Tibial artery (tissue), 4 donors: ENCODE measurements around the gene TENM3.

Experiments
- DNase-seq, 2 donors: peaks; one replicate each; pipeline ENCODE4 v3.0.0-alpha.2; 2019
- H3K27ac ChIP-seq, 2 donors: fragments of 200-600 bp; sonication (generic) in 1 of 2; 1 replicate in 1 of 2; 2 replicates in 1 of 2; pipeline ENCODE4 v1.5.1; 2018 to 2019; ENCODE audit warnings: mild to moderate bottlenecking in 1 of 2
- H3K27me3 ChIP-seq, 2 donors: fragments of 200-600 bp; sonication (generic) in 1 of 2; one replicate each; pipeline versions ENCODE4 v1.5.1 to v1.6.0; 2016 to 2019
- H3K36me3 ChIP-seq, 3 donors: fragments of 200-600 bp; sonication (generic) in 2 of 3; one replicate each; pipeline ENCODE4 v1.5.1; 2016 to 2019; ENCODE audit warnings: mild to moderate bottlenecking in 2 of 3
- H3K4me1 ChIP-seq, 4 donors: fragments of 200-600 bp; sonication (generic) in 2 of 4; 1 replicate in 3 of 4; 2 replicates in 1 of 4; pipeline ENCODE4 v1.5.1; 2016 to 2019
- H3K4me3 ChIP-seq, 2 donors: fragments of 200-600 bp; sonication (generic) in 1 of 2; 1 replicate in 1 of 2; 2 replicates in 1 of 2; pipeline ENCODE4 v1.5.1; 2018 to 2019; ENCODE audit warnings: mild to moderate bottlenecking in 2 of 2
- H3K9me3 ChIP-seq, 3 donors: fragments of 200-600 bp; sonication (generic) in 1 of 3; one replicate each; pipeline ENCODE4 v1.5.1; 2016 to 2019
- intact Hi-C: fragments of 100-400 bp; cut with DNase I; formaldehyde crosslinking; loops from one replicate; pipeline ENCODE4 v1.15.0; 2023; ENCODE audit warnings: low total_unique reads
- TF ChIP-seq, protein P1 (sequence below), 2 experiments: fragments of 200-600 bp in 1 of 2; fragments of 450-650 bp in 1 of 2; IDR thresholded peaks; one replicate each; pipeline ENCODE4 v1.5.1; 2017 to 2019; ENCODE audit warnings: antibody characterized with exemption in 2 of 2, mild to moderate bottlenecking in 1 of 2, moderate library complexity in 1 of 2

Gene TENM3

DNA sequence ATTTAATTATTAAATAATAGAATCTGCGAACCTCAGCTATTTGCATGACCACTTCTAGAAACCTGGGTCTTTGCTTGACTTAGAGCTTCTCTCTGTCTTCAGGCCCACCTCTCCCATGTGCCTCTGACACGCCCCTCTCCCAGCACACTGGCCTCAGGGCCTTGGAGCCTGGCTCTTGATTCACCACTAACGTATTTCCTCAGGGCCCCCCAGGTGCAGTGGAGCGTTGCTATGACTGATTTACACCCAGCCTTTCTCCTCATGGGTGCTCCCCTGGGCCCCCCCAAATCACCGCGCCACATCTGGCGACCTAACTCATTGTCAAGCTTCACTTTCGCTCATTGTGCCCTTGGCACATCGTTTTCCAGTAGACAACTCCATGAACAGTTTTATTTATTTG lies 37.9 kb upstream of the TENM3 start:
- Histone ChIP-seq H3K9me3 (no peaks in the 10 kb centered on the region), H3K27ac (no peak overlapping the region), H3K27me3 (no peaks in the 10 kb centered on the region), H3K4me1 (peaks cover 0 to 9% (median 0%) of the 10 kb centered on the region in 4 donors), H3K36me3 (no peaks in the 10 kb centered on the region), H3K4me3 (no peak overlapping the region)
- TF ChIP-seq, protein P1, sequence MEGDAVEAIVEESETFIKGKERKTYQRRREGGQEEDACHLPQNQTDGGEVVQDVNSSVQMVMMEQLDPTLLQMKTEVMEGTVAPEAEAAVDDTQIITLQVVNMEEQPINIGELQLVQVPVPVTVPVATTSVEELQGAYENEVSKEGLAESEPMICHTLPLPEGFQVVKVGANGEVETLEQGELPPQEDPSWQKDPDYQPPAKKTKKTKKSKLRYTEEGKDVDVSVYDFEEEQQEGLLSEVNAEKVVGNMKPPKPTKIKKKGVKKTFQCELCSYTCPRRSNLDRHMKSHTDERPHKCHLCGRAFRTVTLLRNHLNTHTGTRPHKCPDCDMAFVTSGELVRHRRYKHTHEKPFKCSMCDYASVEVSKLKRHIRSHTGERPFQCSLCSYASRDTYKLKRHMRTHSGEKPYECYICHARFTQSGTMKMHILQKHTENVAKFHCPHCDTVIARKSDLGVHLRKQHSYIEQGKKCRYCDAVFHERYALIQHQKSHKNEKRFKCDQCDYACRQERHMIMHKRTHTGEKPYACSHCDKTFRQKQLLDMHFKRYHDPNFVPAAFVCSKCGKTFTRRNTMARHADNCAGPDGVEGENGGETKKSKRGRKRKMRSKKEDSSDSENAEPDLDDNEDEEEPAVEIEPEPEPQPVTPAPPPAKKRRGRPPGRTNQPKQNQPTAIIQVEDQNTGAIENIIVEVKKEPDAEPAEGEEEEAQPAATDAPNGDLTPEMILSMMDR (IDR thresholded peaks at IDR 0.05): no peak
- no peak for DNase-seq
- intact Hi-C loops: no loop called here

DNA sequence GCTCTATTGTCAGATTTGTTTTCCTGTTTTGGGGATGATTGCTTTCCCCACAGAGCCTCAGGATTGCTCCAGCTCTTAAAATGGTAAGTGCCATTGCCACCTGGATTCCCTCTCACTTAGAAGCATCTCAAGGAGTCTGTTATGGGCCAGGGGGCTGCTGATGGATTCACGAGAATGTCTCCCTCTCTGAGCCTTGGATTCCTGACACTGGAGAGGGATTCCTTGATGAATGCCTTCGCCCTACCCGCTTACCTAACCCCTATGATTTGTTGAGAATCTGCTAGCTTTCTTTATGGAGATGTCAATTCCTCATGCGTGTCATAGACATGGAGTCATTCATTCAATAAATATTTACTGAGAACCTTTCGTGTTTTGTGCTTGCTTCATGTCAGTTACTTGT lies 36.9 kb upstream of the TENM3 start:
- intact Hi-C loops: no loop called here
- H3K36me3 ChIP-seq: no peaks in the 10 kb centered on the region
- H3K27ac ChIP-seq: no peak overlapping the region
- H3K4me3 ChIP-seq: no peak overlapping the region
- no peaks in the 10 kb centered on the region for H3K9me3 ChIP-seq
- peaks cover 0 to 9% (median 0%) of the 10 kb centered on the region in 4 donors for H3K4me1 ChIP-seq
- H3K27me3 ChIP-seq: no peaks in the 10 kb centered on the region
- DNase-seq: no peak
- TF ChIP-seq, protein P1 (IDR thresholded peaks at IDR 0.05): no peak

DNA sequence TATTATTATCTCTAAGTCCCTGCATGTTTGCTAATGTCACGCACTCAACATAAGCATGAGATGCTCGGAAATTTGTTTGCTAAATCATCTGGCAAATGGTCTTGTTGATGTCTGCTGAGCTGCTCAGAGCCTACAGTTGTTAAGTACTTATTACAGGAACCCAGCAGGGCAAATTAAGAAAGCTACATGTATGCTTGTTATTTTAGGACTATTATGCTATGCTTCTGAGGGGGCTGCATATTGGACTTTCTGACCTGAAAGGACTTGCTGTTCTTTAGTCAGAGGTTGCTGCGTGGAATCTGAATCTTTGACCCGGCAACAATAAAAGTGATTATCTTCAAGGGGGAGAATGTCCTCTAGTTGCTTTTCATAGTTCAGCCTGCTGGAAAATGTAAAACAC lies 36.3 kb upstream of the TENM3 start:
- intact Hi-C loops: no loop called here
- H3K9me3 ChIP-seq: no peaks in the 10 kb centered on the region
- H3K4me1 ChIP-seq: peaks cover 0 to 9% (median 0%) of the 10 kb centered on the region in 4 donors
- TF ChIP-seq, protein P1 (IDR thresholded peaks at IDR 0.05): no peak
- no peaks in the 10 kb centered on the region for H3K27me3 ChIP-seq
- no peaks in the 10 kb centered on the region for H3K36me3 ChIP-seq
- H3K4me3 ChIP-seq: no peak overlapping the region
- no peak for DNase-seq
- H3K27ac ChIP-seq: no peak overlapping the region

DNA sequence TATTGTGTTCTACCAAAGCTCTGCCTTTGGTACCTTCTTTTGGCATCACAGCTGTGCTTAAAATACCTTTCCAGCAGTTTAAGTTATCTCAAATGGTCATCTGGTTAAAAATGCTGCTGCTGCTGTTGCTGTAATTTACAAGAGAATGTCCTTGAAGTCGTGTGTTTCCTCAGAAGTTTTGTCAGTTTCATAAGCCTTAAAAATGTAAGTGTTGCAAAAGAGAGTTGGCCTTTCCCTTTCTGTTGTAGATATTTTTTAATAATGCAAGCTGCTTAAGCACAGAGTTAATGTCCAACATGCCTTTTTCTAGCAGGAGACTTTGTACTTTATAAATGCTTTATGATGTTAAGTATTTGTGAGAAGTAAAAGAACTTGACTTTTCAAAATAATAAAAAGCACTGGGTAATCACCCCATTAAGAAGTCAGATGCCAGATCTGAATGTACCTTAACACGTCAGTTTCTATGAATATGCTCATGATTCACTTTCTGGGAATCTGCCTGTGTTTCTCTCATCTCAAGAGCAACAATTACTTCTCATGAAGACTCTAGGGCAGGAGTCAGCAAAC lies 35.3 kb upstream of the TENM3 start:
- TF ChIP-seq, protein P1 (IDR thresholded peaks at IDR 0.05): no peak
- Histone ChIP-seq H3K36me3 (no peaks in the 10 kb centered on the region), H3K27me3 (no peaks in the 10 kb centered on the region), H3K4me1 (peaks cover 0 to 9% (median 0%) of the 10 kb centered on the region in 4 donors), H3K27ac (no peak overlapping the region), H3K9me3 (no peaks in the 10 kb centered on the region), H3K4me3 (no peak overlapping the region)
- intact Hi-C loops: no loop called here
- DNase-seq: no peak

DNA sequence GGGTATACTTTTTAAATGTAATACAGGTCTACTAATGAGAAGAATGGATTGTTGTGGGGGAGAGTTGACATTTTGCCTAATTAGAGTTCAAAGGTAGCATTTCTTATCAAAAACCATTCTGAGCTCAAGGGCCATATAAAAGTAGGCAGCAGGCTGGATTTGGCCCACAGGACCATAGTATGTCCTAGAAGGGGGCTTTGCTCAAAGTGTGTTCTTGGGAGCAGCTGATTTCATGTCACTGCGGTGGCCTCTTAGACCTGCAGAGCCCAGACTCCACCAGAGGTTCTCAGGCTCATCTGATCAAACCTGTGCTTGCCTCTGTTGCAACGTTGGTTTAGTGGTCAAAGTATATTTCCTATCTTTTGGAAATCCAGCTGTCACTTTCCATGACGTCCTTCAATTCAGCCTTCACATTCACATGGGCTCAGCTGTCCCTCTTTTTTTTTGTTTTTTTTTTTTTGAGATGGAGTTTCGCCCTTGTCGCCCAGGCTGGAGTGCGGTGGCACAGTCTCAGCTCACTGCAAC lies 34.6 kb upstream of the TENM3 start:
- intact Hi-C loops: no loop called here
- no peak overlapping the region for H3K27ac ChIP-seq
- H3K9me3 ChIP-seq: no peaks in the 10 kb centered on the region
- H3K4me1 ChIP-seq: peaks cover 0 to 9% (median 0%) of the 10 kb centered on the region in 4 donors
- H3K36me3 ChIP-seq: no peaks in the 10 kb centered on the region
- no peak overlapping the region for H3K4me3 ChIP-seq
- H3K27me3 ChIP-seq: no peaks in the 10 kb centered on the region
- TF ChIP-seq, protein P1 (IDR thresholded peaks at IDR 0.05): no peak
- no peak for DNase-seq
